Mucosa of descending colon (tissue), 3 donors: Measurements from ENCODE around the gene SNED1. TPM values are rescaled to one million over a fixed set of nuclear protein-coding genes. Genes with fewer than 3 reads are reported as not detected.

Source experiments
- ATAC-seq: fragments of 200-7000 bp; cut with Tn5 transposase; one replicate; pipeline ENCODE4 v1.9.1; 2020; ENCODE audit warnings: mild to moderate bottlenecking, moderate library complexity
- DNase-seq, 3 donors: peaks; one replicate each; pipeline ENCODE4 v3.0.0-alpha.2; 2020
- H3K36me3 ChIP-seq: fragments of 200-600 bp; one replicate; pipeline ENCODE4 v1.8.0; 2021; ENCODE audit warnings: low read depth, mild to moderate bottlenecking
- H3K4me1 ChIP-seq: fragments of 200-600 bp; one replicate; pipeline ENCODE4 v1.8.0; 2021; ENCODE audit warnings: low read depth, mild to moderate bottlenecking
- H3K4me3 ChIP-seq: fragments of 200-600 bp; one replicate; pipeline ENCODE4 v1.8.0; 2021; ENCODE audit warnings: mild to moderate bottlenecking
- H3K9me3 ChIP-seq: fragments of 200-600 bp; one replicate; pipeline ENCODE4 v1.8.0; 2021; ENCODE audit warnings: mild to moderate bottlenecking
- intact Hi-C, 2 donors: fragments of 100-400 bp; cut with DNase I in 1 of 2; cut with micrococcal nuclease in 1 of 2; formaldehyde crosslinking; loops; one replicate each; pipeline versions ENCODE4 v1.11.0 to v1.11.1; 2022; cut with DNase I, micrococcal nuclease
- total RNA-seq, 3 donors: library from RNA; stranded (reverse); fragmentation: NEBNext Ultra II Directional in 2 of 3; extraction: Animal tissue kit (Norgen Biotek cat#: 25700) in 2 of 3; gene quantifications; one replicate each; pipeline versions ENCODE4 v1.2.1 to v1.2.4, GENCODE V29; 2021 to 2023
- TF ChIP-seq, protein P1 (sequence below): fragments of 200-600 bp; IDR thresholded peaks from one replicate; pipeline ENCODE4 v1.8.0; 2022; ENCODE audit warnings: antibody characterized with exemption, mild to moderate bottlenecking
- donor health status: DM: no; HTN: no; CAD: no; lungs with moderate emphysema.
- donor health status: DM: no; HTN: no; CAD: no.
- donor health status: DM: no; HTN: yes; CAD: no.

Gene SNED1
- total RNA-seq, 3 donors from 2014 or later = 7.0 to 16.3 (median 14.1) TPM

DNA sequence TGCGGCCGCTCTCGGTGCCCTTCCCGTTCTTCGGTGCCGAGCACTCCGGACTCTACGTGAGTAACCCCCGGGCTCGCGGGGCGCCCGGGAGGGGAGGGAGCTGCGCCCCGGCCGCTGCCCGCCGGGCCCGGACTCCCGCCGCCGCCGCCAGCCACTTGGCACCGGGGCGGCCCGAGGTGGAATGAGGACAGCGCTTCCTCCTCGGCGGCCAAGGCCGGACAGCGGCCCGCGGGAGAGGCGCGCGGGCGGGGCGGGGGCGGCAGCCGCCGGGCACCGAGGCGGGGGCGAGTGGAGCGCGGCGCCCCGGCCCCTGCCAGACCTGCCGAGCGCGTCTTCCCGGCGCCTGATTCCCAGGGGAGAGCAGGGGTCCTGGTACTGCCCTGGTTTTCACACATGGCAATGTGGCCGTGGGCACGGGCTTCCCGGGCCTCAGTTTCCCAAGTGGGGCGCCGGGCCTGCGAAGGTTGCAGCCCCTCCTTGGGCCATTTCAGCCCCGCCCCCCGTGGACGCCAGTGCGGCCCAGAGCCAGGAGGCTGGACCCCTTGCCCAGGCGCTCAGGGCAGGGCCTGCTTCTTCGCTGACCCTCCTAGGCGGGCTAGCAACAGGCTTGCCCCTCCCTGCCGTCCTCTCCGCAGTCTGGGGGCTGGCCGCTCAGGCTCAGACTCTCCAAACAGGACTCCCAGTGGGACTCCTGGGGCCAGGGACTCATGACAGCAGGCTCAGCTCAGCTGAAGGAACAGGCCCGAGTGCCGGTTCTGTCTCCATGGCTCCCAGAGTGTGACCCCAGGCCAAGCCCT lies 775 bp downstream of the SNED1 start:
- H3K36me3 ChIP-seq = no peaks in the 10 kb centered on the region
- ATAC-seq = peak; percentile 42
- H3K9me3 ChIP-seq = peaks cover 12% of the 10 kb centered on the region
- peak in 2 of 3 donors; percentile 56 to 58 for DNase-seq
- TF ChIP-seq, protein P1, sequence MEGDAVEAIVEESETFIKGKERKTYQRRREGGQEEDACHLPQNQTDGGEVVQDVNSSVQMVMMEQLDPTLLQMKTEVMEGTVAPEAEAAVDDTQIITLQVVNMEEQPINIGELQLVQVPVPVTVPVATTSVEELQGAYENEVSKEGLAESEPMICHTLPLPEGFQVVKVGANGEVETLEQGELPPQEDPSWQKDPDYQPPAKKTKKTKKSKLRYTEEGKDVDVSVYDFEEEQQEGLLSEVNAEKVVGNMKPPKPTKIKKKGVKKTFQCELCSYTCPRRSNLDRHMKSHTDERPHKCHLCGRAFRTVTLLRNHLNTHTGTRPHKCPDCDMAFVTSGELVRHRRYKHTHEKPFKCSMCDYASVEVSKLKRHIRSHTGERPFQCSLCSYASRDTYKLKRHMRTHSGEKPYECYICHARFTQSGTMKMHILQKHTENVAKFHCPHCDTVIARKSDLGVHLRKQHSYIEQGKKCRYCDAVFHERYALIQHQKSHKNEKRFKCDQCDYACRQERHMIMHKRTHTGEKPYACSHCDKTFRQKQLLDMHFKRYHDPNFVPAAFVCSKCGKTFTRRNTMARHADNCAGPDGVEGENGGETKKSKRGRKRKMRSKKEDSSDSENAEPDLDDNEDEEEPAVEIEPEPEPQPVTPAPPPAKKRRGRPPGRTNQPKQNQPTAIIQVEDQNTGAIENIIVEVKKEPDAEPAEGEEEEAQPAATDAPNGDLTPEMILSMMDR = no peak
- intact Hi-C loops = no loop called here
- peak overlapping the region; percentile 26 for H3K4me3 ChIP-seq
- H3K4me1 ChIP-seq = peaks cover 7% of the 10 kb centered on the region

DNA sequence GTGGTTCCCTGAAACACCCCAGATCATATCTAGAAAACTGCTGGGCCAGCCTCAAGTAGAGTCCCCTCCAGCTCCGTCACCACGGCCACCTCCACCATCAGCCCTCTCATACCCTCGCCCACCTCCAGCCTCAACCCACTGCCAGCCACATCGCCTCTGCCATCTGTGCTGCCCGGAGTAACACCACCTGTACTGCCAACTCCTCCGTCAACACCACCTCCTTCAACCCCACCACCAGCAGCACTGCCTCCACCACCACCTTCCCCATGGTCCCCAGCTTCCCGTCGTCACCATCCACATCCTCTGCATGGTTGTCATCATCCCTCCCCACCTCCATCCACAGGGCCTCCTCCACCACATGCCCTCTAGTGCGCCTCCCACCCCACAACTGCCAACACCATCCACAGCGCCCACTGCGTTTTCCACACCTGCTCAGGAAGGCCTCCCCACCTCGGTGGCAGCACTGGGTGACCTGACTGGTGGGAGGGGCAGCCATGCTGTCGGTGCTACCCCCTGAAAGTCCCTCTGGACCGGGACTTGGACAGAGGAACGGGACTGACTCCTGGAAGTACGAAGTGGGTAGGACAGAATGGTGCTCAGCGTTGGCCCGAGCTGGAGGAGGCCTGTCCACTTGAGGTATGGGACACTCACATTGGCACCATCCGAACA lies 1.6 kb downstream of the SNED1 start:
- Histone ChIP-seq H3K9me3 (peaks cover 19% of the 10 kb centered on the region), H3K4me1 (peaks cover 7% of the 10 kb centered on the region), H3K4me3 (no peak overlapping the region), H3K36me3 (no peaks in the 10 kb centered on the region)
- TF ChIP-seq, protein P1 = no peak
- no peak for ATAC-seq
- peak in 1 of 3 donors; percentile 45 for DNase-seq
- intact Hi-C loops = no loop called here

DNA sequence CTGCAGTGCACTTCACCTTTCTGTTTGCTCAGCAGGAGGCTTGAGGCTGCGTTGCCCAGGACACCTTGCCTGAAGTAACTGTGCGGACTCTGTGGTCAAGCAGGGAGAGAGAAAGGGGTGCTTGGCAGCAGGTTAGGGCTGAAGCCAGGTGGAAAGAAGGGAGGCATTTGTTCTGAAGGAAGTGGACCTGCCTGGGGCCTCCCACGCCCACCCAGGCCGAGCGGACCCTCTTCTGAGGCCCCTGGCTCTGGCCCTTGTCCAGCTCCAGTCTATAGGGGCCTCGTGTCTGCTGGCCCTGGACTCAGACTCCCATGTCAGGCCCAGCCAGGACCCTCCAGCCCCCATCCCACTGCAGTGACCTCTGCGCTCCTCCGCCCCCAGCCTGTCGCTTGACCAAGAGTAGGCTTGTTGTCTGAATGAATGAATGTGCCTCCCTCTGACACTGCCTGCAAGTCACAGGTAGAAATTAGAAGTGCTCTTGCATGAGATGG lies 2.5 kb downstream of the SNED1 start:
- ATAC-seq = no peak
- DNase-seq = no peak
- peaks cover 7% of the 10 kb centered on the region for H3K4me1 ChIP-seq
- H3K4me3 ChIP-seq = no peak overlapping the region
- no peaks in the 10 kb centered on the region for H3K36me3 ChIP-seq
- TF ChIP-seq, protein P1 = no peak
- intact Hi-C loops = no loop called here
- peaks cover 23% of the 10 kb centered on the region for H3K9me3 ChIP-seq

DNA sequence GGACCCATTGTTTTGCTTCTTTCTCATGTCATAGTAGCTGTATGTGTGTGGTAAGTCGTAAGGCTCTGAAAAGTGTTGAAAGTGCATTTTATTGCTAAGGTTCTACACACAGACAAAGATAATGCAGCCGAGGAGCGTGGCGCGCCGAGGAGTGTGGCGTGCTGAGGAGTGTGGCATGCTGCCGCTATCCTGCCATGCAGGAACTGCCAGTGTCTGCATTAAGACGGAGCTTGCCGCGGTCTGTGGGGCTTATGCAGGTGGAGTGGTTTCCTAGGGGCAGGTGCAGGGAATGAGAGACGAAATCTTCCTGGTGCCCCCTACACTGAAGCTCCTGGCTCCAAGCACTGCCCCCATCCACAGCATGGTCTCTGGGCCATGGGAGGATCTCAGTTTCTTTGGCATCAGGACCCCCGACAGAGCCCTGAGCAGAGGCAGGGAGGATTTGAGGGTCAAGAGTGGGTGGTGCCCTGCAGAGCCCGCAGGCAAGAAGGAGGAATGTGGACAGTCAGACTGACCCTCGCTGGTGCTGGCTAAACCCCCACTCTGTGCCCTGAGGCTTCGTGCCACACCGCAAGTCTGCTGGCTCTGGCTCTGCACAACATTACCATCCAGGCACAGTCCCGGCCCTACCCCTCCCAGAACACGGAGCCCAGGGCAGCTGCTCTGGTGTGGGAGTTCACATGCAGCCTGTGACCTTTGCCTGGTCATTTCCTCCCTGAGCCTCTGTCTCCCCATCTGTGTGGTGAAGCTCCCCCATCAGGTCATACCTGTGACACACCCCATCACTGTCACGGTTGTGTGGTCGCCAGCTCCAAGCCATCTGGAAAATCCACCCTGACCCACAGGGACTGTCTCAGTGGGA lies 3.2 kb downstream of the SNED1 start:
- Histone ChIP-seq H3K4me1 (peaks cover 7% of the 10 kb centered on the region), H3K36me3 (no peaks in the 10 kb centered on the region), H3K9me3 (peaks cover 23% of the 10 kb centered on the region), H3K4me3 (no peak overlapping the region)
- ATAC-seq (no peak), DNase-seq (peak in 1 of 3 donors; percentile 39)
- TF ChIP-seq, protein P1 = no peak
- intact Hi-C loops = no loop called here

DNA sequence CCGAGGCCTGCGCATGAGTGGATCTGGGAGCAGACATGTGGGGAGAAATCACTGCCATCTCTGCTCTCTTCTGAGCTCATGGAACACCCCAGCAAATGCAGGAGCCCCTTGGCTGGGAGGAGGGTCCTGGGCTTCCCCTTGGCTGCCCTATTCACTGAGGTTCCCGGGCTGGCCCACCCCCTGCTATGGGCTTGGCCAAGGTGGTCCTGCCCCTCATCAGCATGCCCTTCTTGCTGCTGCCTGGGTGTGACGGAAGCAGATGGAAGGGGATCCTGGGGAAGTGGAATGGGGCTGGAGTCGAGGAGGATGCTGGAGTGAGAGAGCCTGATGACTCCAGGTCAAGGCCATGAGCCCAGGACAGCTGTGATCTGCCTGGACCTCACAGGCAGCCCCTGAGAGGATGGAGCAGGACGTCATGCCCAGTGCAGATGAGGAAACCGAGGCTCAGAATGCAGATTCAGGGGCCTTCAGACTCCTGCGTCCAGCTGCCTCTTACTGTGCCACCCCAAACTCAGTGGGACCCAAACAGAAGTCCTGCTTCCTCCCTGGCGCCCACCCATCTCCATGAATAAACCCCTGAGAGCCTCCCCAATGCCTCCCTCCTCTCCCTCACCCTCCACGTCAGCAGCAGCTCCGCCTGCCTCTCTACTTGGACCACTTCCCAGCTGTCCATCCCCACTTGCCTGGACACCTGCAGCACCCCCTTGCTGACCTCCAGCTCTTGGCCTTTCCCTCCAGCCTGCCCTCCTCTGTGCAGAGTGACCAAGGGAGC lies 4.0 kb downstream of the SNED1 start:
- TF ChIP-seq, protein P1 = no peak
- peaks cover 7% of the 10 kb centered on the region for H3K4me1 ChIP-seq
- DNase-seq (no peak), ATAC-seq (no peak)
- no peak overlapping the region for H3K4me3 ChIP-seq
- H3K9me3 ChIP-seq = peaks cover 23% of the 10 kb centered on the region
- H3K36me3 ChIP-seq = no peaks in the 10 kb centered on the region
- intact Hi-C loops = no loop called here
